ENCODE results near the gene KCTD5.
A peak's percentile ranks its signal among the peaks of the same experiment; 100 is the strongest.
"Not testable (repeated sequence)": the region's sequence is repeated elsewhere in the genome, so short reads cannot be mapped to it uniquely, and the experiment has no call there.

The KCTD5 gene

GRCh38 chr16:2720064-2720457 is 37.7 kb downstream of the KCTD5 start, which contains the start of gene PRSS27:
TSS of gene PRSS27 (minus strand) at chr16:2720224. CDS start at chr16:2720160, 64 bp downstream.
- POLR2A ChIA-PET, result interaction anchor here (0.9 to 2.2 kb wide), 2 partner anchors 31 to 38 kb away, joined by 5 to 7 read pairs; partner anchors contain the start of gene KCTD5
- CTCF ChIA-PET, result interaction anchor here (0.6 kb wide), 1 partner anchor 13 kb away, joined by 3 read pairs; no protein-coding TSS in a partner anchor
- TF ChIP-seq FOXM1 (IDR thresholded peaks at IDR 0.05; ENCODE audit: borderline replicate concordance), result no peak
- TF ChIP-seq, protein P1, sequence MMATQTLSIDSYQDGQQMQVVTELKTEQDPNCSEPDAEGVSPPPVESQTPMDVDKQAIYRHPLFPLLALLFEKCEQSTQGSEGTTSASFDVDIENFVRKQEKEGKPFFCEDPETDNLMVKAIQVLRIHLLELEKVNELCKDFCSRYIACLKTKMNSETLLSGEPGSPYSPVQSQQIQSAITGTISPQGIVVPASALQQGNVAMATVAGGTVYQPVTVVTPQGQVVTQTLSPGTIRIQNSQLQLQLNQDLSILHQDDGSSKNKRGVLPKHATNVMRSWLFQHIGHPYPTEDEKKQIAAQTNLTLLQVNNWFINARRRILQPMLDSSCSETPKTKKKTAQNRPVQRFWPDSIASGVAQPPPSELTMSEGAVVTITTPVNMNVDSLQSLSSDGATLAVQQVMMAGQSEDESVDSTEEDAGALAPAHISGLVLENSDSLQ (IDR thresholded peaks at IDR 0.05), result no peak
- TF ChIP-seq CTBP1 (IDR thresholded peaks at IDR 0.05; ENCODE audit: borderline replicate concordance), result no peak
- TF ChIP-seq FOXK2 (IDR thresholded peaks at IDR 0.05), result no peak
- no peak for TF ChIP-seq SP1 (IDR thresholded peaks at IDR 0.05)
- no peak for TF ChIP-seq LEF1 (IDR thresholded peaks at IDR 0.05; ENCODE audit: borderline replicate concordance)
- no peak for TF ChIP-seq FOXA1 (IDR thresholded peaks at IDR 0.05)
- no peak for TF ChIP-seq NFRKB (IDR thresholded peaks at IDR 0.05)
- TF ChIP-seq L3MBTL2 (conservative IDR thresholded peaks at IDR 0.05), result no peak
- TF ChIP-seq ZNF384 (IDR thresholded peaks at IDR 0.05), result no peak
- TF ChIP-seq ELF4 (IDR thresholded peaks at IDR 0.05), result no peak
- no peak for TF ChIP-seq ARNT (IDR thresholded peaks at IDR 0.05)
- TF ChIP-seq SUZ12 (IDR thresholded peaks at IDR 0.05), result no peak
- no peak for TF ChIP-seq TARDBP (IDR thresholded peaks at IDR 0.05)
- no peak for DNase-seq (ENCODE audit: extremely low spot score)

DNA sequence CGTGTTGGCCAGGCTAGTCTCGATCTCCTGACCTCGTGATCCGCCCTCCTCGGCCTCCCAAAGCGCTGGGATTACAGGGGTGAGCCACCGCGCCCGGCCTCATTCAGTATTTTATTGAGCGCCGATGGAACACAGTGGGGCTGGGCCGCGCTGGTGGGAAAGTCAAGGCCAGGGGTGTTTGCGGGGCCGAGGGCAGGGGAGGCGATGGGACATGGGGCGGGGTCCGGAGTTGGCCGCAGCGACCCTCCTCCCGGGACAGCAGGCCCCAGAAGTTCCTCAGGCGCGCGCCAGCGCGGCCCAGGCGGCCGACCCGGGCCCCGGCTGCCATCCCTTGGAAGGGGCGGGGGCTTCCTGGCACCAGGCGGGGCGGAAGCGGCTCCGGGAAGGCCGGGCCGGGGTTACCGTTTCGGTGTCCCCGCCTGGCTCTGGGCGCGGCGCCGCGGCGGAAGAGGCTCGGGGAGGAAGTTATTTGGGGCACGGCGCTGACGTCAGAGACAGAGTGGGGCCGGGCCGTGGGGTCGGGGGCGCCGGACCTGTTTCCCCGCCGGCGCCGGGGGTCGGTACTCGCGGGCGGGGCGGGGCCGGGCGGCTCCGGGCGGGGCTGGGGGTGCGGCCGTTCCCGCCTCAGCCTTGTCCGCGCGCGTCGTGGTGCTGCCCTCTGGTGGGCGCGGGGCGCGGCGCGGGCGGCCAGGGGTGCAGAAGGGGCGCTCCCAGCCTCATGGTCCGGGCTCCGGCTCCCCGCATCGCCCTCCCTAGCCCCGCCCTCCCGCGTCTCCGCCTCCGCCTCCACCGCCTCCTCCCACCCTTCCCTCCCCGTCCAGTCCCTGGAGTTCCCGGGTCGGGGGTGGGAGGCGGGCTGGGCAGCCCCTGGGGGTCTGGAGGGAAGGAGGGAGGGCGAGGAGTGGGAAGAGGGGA is 38.7 kb downstream of the KCTD5 start:
- POLR2A ChIA-PET, result interaction anchor here (0.9 to 2.2 kb wide), 2 partner anchors 30 to 39 kb away, joined by 5 to 7 read pairs; partner anchors contain the start of gene KCTD5
- CTCF ChIA-PET, result no interaction called here
- peak; percentile 60; the same call in 1 of the 2 replicates for TF ChIP-seq TARDBP (IDR thresholded peaks at IDR 0.05)
- no peak; the same call in 1 of the 2 replicates for TF ChIP-seq CTBP1 (IDR thresholded peaks at IDR 0.05; ENCODE audit: borderline replicate concordance)
- no peak for TF ChIP-seq SP1 (IDR thresholded peaks at IDR 0.05)
- no peak for TF ChIP-seq FOXA1 (IDR thresholded peaks at IDR 0.05)
- peak; percentile 92 for DNase-seq (ENCODE audit: extremely low spot score)

- POLR2A ChIA-PET; CTCF ChIA-PET; DNase-seq (ENCODE audit: extremely low spot score): not testable (repeated sequence)
Observed at GRCh38 chr16:2721634-2722173, 39.4 kb downstream of the KCTD5 start.

- no peak for TF ChIP-seq SUZ12 (IDR thresholded peaks at IDR 0.05)
- no peak for TF ChIP-seq HDGF (IDR thresholded peaks at IDR 0.05; ENCODE audit: borderline replicate concordance)
- TF ChIP-seq FOXM1 (IDR thresholded peaks at IDR 0.05; ENCODE audit: borderline replicate concordance), result no peak
- ChIA-PET POLR2A (no interaction called here), CTCF (no interaction called here)
- no peak for DNase-seq (ENCODE audit: extremely low spot score)
Observed at GRCh38 chr16:2724088-2724676, 41.9 kb downstream of the KCTD5 start.

DNA sequence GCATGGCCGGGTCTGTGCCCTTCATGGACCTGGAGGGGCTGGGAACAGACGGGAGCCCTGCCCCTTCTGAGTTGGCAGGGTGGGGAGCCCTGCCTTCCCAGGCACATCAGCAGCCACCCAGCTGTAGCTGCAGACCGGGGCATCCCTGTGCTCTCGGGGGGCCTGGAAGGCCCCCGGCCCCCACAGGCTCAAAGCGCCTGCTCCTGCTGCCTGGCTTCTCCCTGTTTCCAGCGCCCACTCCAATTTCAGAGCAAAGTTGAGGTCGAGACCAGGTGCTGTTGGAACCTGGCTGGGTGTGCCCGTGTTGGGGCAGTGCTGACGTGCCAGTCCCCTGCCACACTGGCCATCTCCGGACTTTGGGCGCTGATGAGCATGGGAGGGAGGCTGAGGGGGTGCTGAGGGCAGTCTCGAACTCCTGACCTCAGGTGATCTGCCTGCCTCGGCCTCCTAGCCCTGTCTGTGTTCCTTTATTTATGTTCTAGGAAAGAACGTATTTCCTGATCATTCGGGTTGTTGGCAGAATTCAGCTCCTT is 42.6 kb downstream of the KCTD5 start:
- ChIA-PET CTCF (interaction anchor here (0.6 kb wide), 1 partner anchor 851 kb away, joined by 5 read pairs; no protein-coding TSS in a partner anchor), POLR2A (interaction anchor here (0.8 kb wide), 1 partner anchor 27 kb away, joined by 3 read pairs; the partner anchor contains the start of gene SRRM2)
- DNase-seq (ENCODE audit: extremely low spot score), result no peak
- TF ChIP-seq ARNT (IDR thresholded peaks at IDR 0.05) (no peak), FOXM1 (IDR thresholded peaks at IDR 0.05; ENCODE audit: borderline replicate concordance) (no peak), FOXA1 (IDR thresholded peaks at IDR 0.05) (no peak), BHLHE40 (IDR thresholded peaks at IDR 0.05; ENCODE audit: borderline replicate concordance) (no peak), SUZ12 (IDR thresholded peaks at IDR 0.05) (no peak), ELF4 (IDR thresholded peaks at IDR 0.05) (no peak), CTBP1 (IDR thresholded peaks at IDR 0.05; ENCODE audit: borderline replicate concordance) (no peak), FOXK2 (IDR thresholded peaks at IDR 0.05) (no peak), L3MBTL2 (conservative IDR thresholded peaks at IDR 0.05) (no peak), SP1 (IDR thresholded peaks at IDR 0.05) (no peak)

DNA sequence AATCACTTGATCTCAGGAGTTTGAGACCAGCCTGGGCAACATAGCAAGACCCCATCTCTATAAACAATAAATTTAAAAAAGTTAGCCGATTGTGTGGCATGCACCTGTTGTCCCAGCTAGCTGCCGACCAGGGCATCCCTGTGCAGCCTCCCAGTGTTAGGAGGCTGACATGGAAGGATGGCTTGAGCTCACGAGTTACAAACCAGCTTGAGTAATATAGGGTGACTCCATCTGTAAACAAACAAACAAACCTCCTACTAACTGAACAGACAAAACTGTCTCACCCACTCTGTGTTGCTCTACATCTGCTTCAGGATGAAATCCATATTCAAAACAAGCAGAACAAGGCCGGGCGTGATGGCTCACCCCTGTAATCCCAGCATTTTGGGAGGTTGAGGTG is 44.6 kb downstream of the KCTD5 start:
- no peak for DNase-seq (ENCODE audit: extremely low spot score)
- CTCF ChIA-PET, result no interaction called here

DNA sequence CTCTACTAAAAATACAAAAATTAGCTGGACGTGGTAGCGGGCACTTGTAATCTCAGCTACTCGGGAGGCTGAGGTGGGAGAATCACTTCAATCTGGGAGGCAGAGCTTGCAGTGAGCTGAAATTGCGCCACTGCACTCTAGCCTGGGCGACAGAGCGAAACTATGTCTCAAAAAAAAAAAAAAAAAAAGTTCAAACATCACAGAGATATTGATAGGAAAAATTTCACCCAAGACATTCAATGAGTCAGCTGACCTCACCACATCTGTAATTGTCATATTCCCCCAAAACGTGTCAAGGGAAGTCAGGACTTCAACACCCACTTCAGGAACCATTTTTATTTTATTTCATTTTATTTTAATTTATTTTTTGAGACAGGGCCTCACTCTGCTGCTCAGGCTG is 45.7 kb downstream of the KCTD5 start:
- TF ChIP-seq FOXM1 (IDR thresholded peaks at IDR 0.05; ENCODE audit: borderline replicate concordance) (no peak), BHLHE40 (IDR thresholded peaks at IDR 0.05; ENCODE audit: borderline replicate concordance) (no peak), LEF1 (IDR thresholded peaks at IDR 0.05; ENCODE audit: borderline replicate concordance) (no peak), ZNF384 (IDR thresholded peaks at IDR 0.05) (no peak), SP1 (IDR thresholded peaks at IDR 0.05) (no peak), L3MBTL2 (conservative IDR thresholded peaks at IDR 0.05) (no peak), CTBP1 (IDR thresholded peaks at IDR 0.05; ENCODE audit: borderline replicate concordance) (no peak), TARDBP (IDR thresholded peaks at IDR 0.05) (no peak), ELF4 (IDR thresholded peaks at IDR 0.05) (no peak), HDGF (IDR thresholded peaks at IDR 0.05; ENCODE audit: borderline replicate concordance) (no peak), NFRKB (IDR thresholded peaks at IDR 0.05) (no peak), FOXK2 (IDR thresholded peaks at IDR 0.05) (no peak)
- TF ChIP-seq, protein P1 (IDR thresholded peaks at IDR 0.05), result no peak
- CTCF ChIA-PET, result interaction anchor here (0.6 kb wide), 1 partner anchor 23 kb away, joined by 3 read pairs; no protein-coding TSS in a partner anchor
- POLR2A ChIA-PET, result interaction anchor here (2.4 kb wide), 1 partner anchor 23 kb away, joined by 9 read pairs; no protein-coding TSS in a partner anchor
- DNase-seq (ENCODE audit: extremely low spot score), result no peak

More for the DNA sequence above, 44.6 kb downstream of the KCTD5 start:
- TF ChIP-seq FOXM1 (IDR thresholded peaks at IDR 0.05; ENCODE audit: borderline replicate concordance) (no peak), CTBP1 (IDR thresholded peaks at IDR 0.05; ENCODE audit: borderline replicate concordance) (no peak)
- POLR2A ChIA-PET, result interaction anchor here (1.2 kb wide), 1 partner anchor 44 kb away, joined by 3 read pairs; the partner anchor contains the start of gene KCTD5
